Stimulated activated CD8-positive, alpha-beta memory T cell treated with anti-CD3 and anti-CD28 coated beads, Interleukin-12 subunit alpha, Interleukin-12 subunit beta, amount 100 ng/mL, for 24 hours (primary cell): ENCODE results near the gene PIEZO2.
"Not testable (repeated sequence)": the region's sequence is repeated elsewhere in the genome, so short reads cannot be mapped to it uniquely, and the experiment has no call there.

Source experiments
- DNase-seq: peaks from one replicate; pipeline ENCODE4 v3.0.0-alpha.2; 2020; ENCODE audit errors: extremely low read depth

Gene PIEZO2

DNA sequence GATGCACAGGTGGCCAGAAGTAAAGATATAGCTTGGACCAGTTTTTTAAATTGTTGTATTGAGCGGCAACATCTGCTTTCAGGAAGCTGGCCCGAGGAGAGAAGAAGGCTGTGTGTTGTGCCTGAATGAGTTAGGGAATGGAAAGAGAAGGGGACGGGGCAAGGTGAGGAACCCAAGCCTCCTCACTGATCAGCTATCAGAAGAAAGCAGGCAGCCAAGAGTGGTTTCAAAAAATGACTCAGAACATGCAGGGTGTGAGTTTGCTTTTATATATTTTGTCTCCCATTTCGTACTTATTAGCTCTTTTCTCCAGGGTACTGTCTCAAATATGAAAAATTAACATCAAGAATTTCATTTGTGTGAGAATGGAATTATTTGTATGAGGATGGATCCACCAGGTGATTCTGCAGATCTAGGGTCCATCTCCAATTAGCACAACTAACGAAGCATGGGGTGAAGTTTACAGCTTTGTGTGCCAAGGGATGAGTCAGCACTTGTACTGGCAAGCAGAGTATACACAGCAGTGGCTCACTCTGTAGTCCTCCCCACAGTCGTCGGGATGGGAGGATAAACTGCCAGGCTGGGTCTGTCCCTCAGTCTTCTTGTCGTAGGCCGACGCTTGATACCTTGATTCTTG lies 175.7 kb downstream of the PIEZO2 start:
- DNase-seq: no peak

DNA sequence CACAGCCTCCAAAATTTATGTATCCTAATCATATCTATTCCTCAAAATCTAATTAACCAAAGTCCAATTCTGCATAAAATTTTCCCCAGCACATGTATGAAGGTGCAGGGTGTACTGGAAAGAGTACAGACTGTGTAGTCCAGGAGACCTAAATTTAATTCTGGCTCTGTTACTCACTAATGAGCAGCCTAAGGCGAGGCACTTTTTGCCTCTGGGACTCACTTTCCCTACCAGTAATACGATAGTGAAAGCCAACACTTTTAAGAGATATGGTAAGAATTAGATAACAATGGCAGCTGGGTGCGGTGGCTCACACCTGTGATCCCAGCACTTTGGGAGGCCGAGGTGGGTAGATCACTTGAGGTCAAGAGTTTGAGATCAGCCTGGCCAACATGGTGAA lies 177.7 kb downstream of the PIEZO2 start:
- DNase-seq: no peak

DNA sequence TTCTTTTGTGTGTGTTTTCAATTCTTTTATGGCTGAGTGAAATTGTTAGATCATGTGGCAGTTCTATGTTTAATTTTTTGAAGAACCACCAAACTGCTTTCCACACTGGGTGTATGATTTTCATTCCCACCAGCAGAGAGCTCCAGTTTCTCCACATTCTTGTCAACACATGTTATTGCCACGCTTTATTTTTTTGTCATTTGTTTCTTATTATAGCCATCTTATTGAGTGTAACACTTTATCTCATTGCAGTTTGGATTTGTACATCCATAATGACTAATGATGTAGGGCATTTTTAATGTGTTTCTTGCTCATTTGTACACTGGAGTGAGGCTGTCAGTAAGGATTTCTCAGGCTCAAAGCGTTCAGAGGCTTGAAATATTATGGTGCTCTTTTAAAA lies 184.2 kb downstream of the PIEZO2 start:
- DNase-seq: no peak

DNA sequence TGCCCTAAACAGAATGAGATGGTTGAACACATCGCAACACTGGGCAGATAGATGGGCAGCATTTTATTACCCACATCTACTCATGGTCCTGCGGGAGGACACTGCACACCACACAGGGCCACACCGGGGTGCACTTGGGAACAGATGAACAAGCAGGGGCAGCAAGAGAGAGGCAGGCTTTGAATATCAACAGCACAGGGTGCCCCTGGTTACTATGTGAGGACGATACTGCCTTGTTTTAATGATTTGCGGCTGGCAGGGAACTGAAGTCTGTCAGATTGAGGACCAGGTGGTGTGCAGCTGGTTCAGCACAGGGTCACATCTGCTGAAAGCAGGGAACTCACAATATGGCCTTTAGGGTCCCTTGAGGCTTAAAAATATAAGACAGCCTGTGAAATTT lies 195.7 kb downstream of the PIEZO2 start:
- no peak for DNase-seq

DNA sequence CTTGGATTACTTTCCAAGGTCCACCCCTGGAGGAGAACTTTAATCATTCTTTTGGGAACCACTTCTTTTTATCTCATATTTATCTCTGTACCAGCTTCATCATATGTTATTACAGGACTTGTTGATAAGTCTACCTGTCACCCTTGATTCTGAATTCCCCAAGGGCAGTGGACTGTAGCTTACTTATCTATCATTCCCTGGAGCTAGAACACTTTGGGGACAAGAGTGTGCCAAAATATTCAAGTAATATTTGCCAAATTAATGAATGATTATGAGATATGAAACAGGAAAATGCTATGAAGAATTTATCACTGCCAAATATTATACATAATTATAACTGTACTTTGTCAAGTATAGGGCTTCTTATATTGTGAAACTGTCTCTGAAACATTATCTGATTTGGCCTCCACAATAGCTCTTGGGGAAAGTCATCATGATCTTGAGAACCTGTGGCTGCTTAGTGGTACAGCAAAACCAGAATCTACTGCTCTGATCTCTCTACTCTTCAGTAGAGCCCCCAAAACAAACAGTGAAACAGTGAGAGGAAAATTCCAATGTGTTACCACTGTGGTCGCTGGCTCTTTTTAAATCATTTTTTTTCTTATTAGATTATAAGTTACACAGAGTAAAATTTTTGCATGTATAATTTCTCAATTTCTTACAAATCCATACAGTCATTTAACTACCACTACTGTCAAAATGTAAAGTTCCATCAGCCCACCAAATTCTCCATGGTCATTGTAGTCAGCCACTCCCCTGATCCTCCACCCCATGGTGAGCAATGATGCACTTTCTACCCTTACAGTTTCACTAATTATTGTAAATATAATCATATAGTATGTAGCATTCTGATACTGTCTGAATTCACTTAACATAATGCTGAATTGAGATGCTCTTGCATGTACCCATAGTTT lies 197.5 kb downstream of the PIEZO2 start:
- no peak for DNase-seq

DNA sequence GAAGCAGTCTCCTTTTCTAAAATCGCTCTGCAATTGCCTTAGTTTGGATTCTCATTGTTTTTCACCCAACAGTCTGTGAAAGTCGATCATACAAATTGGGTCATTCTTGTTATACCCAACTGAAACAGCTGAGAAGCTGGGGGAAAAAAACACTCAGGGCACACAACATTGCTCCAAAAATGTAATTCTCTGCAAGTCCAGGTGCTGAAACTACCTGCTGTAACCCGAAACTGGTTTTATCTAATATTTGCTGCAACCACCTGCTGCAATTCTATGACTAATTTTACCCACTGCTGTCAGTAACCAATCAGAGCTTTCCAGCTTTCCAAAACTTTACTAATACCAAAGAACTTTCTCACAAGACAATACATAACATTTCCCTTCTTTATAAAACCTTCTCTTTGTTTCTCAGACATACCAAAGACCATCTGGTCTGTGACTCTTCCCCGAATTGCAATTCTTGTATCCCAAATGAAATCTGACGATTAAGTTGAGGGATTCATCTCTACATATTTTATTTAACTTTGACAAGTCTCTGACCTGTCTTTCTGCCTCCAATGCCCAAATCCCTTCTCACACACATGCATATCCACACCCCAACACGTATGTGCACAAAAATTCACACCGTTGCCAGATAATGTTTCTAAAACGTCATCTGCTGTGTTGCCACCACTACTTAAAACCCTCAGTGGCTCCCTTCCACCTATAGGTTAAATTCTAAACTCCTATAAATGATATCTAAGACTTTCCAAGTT lies 198.3 kb downstream of the PIEZO2 start:
- DNase-seq: no peak

DNA sequence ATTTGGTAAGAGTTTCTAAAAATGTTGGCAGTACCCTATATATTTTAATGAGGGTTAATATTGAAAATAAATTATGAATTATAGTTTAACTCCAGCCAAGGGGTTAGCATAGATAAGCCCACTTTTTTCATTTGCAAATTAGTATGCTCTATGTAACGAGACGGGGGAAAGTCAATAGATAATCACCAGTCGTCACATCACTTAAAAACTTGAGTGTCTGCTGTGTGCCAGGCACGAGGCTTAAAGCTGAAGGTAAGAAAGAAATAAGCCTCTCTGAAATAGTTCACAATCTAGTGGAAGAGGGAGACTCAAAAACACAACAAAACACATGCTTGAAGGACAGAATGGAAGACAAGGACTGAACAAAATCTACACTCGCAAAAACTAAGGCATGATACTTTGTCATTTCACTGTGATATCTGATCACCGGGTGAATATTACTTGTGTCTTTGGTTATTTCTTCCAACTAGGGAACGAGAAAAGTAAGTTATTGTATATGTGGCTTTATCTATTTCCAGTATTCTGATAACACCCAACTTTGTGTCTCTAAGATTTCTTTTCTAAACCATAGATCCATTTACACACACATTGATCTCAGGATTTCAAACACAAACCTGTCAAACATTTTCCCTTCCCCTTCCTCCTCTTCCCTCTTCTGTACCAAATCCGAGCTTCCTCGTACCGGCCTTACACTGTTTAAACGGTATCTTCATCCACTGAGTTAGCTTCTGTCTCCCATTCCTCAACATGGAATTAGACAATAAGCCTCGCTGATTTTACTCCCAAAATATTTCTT lies 199.1 kb downstream of the PIEZO2 start:
- DNase-seq: no peak

DNA sequence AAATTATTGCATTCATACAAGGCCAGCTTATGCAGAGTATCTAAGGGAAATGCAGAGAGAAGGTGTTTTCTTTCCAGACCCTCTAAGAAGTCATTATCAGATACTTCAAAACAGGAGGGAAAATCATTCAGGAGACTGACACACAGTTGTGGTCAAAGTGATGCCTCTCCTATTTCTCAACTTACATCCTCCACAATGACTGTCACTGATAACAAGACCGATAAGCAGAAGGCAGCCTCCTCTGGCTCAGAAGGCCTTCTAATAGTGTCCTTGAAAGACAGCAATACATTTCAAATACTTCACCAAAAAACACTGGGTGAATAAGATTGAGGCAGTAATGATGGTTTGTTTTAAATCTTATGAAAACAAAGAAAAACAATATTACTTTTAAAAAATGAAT lies 199.7 kb downstream of the PIEZO2 start:
- no peak for DNase-seq

DNA sequence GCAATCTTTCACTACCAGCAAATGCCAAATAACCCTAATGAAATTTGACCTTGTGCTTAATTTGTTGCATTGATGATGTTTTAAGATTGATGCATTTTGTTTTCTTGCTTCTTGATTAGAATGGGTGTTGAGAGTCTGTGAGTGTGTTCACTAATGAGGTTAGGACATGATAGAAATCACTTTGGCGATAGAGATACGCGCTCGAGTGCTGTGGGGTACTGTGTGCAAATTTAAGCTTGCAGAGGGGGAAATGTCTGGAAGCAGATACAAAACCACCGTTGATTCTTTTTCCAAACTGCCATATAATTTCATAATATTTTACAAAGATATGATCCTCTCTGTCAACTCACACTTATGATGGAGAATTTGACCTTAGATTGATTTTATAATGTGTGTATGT lies 200.9 kb downstream of the PIEZO2 start:
- no peak for DNase-seq

DNA sequence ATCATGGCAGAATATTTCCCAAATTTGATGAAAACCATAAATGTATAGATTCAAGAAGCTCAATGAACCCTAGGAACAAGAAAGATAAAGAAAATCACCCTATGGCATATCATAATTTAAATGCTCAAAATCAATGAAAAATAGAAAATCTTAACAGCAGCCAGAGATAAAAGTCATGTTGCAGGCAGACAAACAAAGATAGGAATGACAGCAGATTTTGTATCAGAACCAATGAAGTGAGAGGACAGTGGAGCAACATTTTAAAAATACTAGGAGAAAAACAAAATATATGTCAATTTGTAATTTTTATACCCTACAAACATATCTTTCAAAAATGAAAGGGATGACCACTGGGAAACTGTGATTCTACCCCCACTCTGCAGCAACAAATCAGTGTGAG lies 203.3 kb downstream of the PIEZO2 start:
- no peak for DNase-seq

DNA sequence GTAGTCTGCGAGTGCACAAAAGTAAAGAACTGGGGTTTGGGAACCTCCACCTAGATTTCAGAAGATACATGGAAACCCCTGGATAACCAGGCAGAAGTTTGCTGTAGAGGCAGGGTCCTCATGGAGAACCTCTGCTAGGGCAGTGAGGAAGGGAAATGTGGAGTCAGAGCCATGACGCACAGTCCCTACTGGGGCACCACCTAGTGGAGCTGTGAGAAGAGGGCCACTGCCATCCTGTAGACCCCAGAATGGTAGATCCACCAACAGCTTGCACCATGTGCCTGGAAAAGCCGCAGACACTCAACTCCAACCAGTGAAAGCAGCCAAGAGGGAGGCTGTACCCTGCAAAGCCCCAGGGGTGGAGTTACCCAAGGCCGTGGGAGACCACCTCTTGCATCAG lies 206.4 kb downstream of the PIEZO2 start:
- DNase-seq: no peak

DNA sequence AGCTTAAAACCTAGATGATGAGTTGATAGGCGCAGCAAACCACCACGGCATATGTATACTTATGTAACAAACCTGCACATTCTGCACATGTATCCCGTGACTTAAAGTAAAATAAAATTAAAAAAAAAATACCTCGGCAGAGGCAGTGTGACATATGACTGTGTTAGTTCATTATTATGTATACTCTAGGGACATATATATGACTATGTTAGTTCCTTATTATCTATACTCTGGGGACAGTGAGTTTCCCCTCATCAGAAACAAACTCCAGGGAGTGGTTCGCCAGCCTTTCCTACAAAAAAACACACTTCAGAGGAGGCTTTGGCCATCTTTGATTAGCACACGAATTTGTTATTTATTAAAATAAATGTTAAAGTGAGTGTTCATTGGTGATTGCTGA lies 209.5 kb downstream of the PIEZO2 start:
- DNase-seq: no peak

DNA sequence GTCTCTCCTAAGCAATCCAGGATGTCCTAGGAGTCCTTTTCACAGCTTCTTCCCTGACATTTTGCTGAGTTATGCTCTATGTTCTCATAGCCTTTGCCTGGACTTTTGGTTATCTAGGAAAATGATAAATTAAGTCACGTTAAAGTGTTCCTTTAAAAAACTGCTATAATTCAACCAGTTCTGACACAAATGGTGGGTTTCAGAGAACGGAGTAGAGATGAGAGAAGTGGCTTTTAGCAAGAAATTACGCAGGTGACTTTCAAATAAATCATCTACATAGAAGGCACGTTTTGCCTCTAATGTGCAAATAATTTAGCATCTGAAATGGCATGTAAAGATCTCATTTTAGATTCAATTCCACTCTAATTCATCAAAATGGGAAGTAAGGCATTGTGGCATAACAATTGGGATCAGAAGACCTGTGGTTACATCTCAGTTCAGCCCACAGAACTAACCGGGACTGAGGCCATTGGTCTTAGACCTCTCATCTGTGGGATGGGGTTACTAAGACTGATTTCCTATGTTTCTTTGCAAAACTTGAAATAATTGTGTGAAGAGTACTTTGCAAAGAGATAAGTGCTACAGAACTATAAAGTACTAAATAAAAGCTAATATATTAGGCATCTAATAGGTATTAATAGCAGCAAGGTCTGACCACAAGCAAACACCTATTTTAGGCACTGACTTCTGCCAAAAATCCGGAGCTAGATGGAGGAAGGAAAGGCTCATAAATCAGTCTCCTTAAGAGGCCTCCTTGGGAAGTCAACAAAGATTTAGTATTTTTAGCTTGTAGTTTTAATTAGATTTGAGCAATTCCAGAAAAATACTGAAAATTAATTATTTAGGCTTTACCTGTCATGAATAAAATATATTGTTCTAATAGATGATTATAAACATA lies 211.4 kb downstream of the PIEZO2 start:
- no peak for DNase-seq

DNA sequence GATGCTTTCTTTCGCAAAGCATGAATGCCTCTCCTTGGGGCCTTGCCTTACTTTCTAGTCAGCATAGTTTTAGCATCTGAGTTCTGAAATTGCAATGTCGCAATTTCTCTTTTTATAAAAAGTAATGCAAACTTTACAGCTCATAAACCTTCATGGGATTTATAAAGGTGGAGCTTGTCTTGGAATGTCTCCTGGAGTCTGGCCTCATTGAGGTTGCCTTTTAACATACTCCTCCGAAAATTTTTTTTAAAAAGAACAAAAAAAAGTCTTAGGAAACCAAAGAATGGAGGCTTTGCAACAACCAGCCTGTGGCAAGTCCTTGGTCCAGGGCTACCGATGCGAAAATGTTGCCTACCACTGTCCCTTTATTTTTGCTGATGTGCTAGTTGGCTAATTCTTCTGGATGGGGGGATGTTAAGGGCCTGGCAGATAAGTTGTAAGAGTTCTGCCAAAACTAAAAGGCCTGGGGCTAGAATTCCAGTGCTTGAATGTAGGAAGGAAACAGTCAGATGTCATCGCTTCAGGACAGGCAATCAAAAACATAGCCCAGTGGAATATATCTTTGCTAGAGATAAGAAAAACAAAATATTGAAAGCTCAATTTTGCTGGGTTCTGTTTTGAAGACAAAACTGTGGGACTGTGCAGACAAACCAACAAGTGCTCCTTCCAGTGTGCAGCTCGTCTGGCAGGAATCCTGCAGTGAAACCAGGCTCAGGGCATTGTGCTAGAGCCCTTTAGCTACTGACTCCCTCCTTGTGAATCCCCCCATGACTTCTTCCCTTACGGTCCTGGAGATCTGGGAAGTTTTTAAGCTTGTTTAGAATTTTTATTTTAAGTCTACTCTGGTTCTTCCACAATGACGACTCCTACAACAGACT lies 213.0 kb downstream of the PIEZO2 start:
- no peak for DNase-seq

DNA sequence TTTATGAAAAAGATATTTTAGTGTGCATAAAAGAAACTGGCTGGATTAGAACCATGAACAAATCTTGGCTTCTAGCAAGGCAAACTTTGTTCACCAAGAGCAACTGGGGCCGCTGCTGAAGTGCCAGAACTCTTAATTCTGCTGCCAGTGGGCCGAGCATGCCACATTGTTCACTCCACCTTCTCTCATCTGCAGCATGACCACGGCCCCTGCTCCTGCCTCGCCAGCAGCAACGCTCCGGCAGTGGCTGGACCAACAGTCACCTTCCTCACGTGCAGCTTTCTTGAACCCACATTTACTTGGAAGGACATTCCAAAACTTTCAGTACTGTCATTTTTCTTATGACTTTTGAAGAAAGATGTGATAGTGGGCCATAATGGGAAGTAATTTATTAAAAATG lies 213.8 kb downstream of the PIEZO2 start:
- no peak for DNase-seq

DNA sequence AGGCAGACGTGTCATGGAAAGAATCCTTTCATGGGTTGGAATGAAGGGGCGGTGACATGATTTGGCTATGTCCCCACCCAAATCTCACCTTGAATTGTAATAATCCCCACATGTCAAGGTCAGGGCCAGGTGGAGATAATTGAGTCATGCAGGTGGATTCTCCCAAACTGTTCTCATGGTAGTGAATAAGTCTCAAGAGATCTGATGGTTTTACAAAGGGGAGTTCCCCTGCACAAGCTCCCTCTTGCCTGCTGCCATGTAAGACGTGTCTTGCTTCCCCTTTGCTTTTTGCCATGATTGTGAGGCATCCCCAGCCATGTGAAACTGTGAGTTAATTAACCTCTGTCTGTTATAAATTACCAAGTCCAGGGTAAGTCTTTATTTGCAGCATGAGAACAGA lies 215.7 kb downstream of the PIEZO2 start:
- not testable (repeated sequence) for DNase-seq

DNA sequence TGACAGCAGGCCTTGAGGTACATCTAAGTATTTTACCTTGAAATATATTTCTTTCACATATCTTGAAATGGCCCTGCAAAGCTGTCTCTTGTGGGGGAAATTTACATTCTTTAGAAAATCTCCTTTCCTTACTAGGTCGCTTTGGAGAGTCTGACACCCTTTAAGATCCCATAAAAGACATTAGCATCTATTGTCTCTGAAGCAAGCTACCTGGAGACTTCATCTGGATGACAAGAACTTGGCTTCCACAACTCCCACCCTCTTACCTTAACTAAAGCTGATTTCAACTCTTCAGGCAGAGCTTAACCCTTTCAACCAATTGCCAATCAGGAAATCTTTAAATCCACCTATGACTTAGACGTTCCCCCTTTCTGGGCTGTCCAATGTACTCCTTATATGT lies 219.3 kb downstream of the PIEZO2 start:
- no peak for DNase-seq

DNA sequence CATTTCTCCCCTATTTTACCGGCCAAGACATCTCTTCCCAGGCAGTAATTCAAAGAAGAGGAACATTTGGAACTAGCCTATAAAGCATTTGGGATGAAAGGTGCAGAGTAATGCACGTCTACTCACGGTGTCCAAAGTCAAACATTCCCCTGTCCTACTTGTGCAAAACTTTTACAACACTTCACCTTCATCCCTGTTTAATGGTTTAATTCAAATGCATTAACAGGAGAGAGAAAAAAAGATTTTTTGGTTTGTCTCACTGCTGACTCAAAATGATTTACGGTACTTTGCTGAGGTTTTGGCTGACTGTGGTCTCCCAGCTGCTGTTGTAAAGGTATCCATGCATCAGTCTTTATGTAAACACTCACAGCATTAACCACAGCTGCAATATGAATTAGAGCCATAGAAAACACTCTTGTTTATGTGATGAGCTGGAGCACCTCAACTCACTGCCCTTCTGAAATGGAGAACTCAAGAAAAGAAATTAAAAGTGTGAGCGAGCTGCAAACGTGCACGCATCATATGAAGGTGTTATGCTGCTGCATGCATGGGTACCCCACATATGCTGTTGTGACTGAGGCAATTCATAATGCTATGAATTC lies 220.5 kb downstream of the PIEZO2 start:
- DNase-seq: no peak

DNA sequence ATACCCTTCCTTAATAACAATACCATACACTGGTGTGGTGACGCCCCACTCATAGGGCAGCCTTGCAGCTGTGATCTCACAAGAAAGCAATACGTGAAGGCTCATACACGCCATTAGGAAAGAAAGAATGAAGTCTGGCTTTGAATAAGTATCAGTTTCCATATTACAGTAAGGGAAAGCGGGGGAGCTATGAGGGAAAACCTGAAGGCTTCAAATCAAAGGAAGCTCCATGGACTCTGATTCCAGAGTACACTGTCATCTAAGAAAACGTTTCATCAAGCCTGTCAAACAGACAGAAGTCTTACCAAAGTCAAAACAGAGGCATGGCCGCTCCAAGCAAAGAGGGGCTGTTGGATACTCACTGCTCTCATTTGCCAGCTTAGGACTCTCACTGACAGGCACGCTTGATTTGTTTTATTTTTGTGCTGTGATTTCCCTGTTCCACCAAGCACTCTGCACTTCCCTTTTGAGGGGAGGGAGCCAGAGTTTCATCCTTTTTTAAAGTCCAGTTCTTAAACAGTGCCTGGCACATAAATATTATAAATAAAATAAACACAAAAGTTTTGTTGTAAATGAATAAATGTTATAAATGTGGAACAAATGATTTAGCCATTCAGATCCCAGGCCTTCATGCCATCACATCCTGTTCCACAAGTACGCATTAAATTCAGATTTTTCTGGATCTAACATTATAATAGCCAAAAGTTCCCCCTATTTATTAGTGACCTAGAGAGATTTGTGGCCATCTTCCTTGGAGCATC lies 221.2 kb downstream of the PIEZO2 start:
- DNase-seq: no peak
